H1 (cell line): ENCODE measurements around the gene RNF111. TPM values are rescaled to one million over a fixed set of nuclear protein-coding genes. Genes with fewer than 3 reads are reported as not detected.
"Not testable (repeated sequence)": the region's sequence is repeated elsewhere in the genome, so short reads cannot be mapped to it uniquely, and the experiment has no call there.

ENCODE experiments used
- CTCF ChIA-PET: fragments of 300-600 bp; sonication (Branson Sonifier 250); formaldehyde crosslinking; loops from one replicate; lab custom pipeline; 2021; ENCODE audit not compliant: partially characterized antibody; lab: Charles Lee
- POLR2A ChIA-PET: fragments of 300-600 bp; sonication (Branson Sonifier 250); formaldehyde crosslinking; loops from one replicate; lab custom pipeline; 2021; ENCODE audit warnings: inconsistent platforms; ENCODE audit not compliant: partially characterized antibody; lab: Charles Lee
- DNase-seq, 2 experiments: peaks; one replicate each; pipeline versions ENCODE4 v3.0.0 to v3.0.0-alpha.2; 2010 to 2022; ENCODE audit warnings: low spot score in 2 of 2, low read depth in 1 of 2, mixed read lengths in 1 of 2
- FAIRE-seq: peaks from 2 replicates; lab custom pipeline; 2011; peaks lifted over from hg19 to GRCh38; lab: Jason Lieb, UNC
- H2AFZ ChIP-seq: 2 replicates; pipeline ENCODE4 v1.8.1; 2012; ENCODE audit warnings: low read length, inconsistent platforms
- H2AK5ac ChIP-seq: 2 replicates; pipeline ENCODE4 v1.6.1; 2013; ENCODE audit warnings: low read depth, low read length
- H2BK120ac ChIP-seq: replicated peaks from 2 replicates; pipeline ENCODE3; 2013; ENCODE audit warnings: low read depth, low read length, inconsistent platforms
- H2BK12ac ChIP-seq: 2 replicates; pipeline ENCODE4 v1.6.1; 2013; ENCODE audit warnings: low read depth, low read length
- H2BK15ac ChIP-seq: 2 replicates; pipeline ENCODE4 v1.6.1; 2013; ENCODE audit warnings: low read length
- H2BK20ac ChIP-seq: 2 replicates; pipeline ENCODE4 v1.6.1; 2013; ENCODE audit warnings: low read length
- H2BK5ac ChIP-seq: 2 replicates; pipeline ENCODE4 v1.6.1; 2013; ENCODE audit warnings: low read depth, low read length
- H3K14ac ChIP-seq: 2 replicates; pipeline ENCODE4 v1.6.1; 2013; ENCODE audit warnings: inconsistent platforms; ENCODE audit not compliant: insufficient read length
- H3K18ac ChIP-seq: 2 replicates; pipeline ENCODE4 v1.6.1; 2013; ENCODE audit warnings: low read length; ENCODE audit errors: extremely low read depth
- H3K23ac ChIP-seq: 2 replicates; pipeline ENCODE4 v1.6.1; 2013; ENCODE audit warnings: inconsistent platforms; ENCODE audit not compliant: insufficient read length
- H3K23me2 ChIP-seq: 2 replicates; pipeline ENCODE4 v1.6.1; 2013; ENCODE audit warnings: low read depth, low read length
- H3K27ac ChIP-seq: 2 replicates; pipeline ENCODE4 v1.6.1; 2011; ENCODE audit warnings: low read depth, low read length, inconsistent platforms
- H3K27me3 ChIP-seq, 4 experiments: replicated peaks in 1 of 4; 1 replicate in 1 of 4; 2 replicates in 3 of 4; pipeline versions ENCODE4 v1.6.1 to v1.8.1; 2011 to 2013; ENCODE audit warnings: low read length in 3 of 4, mild to moderate bottlenecking in 3 of 4, inconsistent platforms in 2 of 4, mixed read lengths in 2 of 4, moderate library complexity in 1 of 4; ENCODE audit not compliant: control insufficient read depth in 3 of 4, insufficient read depth in 3 of 4; ENCODE audit errors: extremely low read depth in 1 of 4
- H3K36me3 ChIP-seq, 4 experiments: 2 replicates each; pipeline versions ENCODE4 v1.6.1 to v1.8.1; 2011 to 2013; ENCODE audit warnings: mild to moderate bottlenecking in 4 of 4, low read length in 3 of 4, moderate library complexity in 2 of 4, control low read depth in 1 of 4, inconsistent platforms in 1 of 4; ENCODE audit not compliant: insufficient read depth in 4 of 4, control insufficient read depth in 2 of 4
- H3K4ac ChIP-seq: replicated peaks from 2 replicates; pipeline ENCODE3; 2013; ENCODE audit warnings: low read length, low read depth, mixed read lengths, inconsistent platforms; ENCODE audit not compliant: insufficient read length
- H3K4me1 ChIP-seq, 4 experiments: replicated peaks in 1 of 4; 1 replicate in 1 of 4; 2 replicates in 3 of 4; pipeline versions ENCODE4 v1.6.1 to v1.8.1; 2011 to 2013; ENCODE audit warnings: low read length in 3 of 4, inconsistent platforms in 2 of 4, mixed read lengths in 1 of 4; ENCODE audit not compliant: insufficient read depth in 4 of 4, control insufficient read depth in 3 of 4
- H3K4me2 ChIP-seq, 2 experiments: 2 replicates each; pipeline versions ENCODE4 v1.6.1 to v1.8.1; 2011 to 2013; ENCODE audit warnings: low read depth in 2 of 2, low read length in 2 of 2, control low read depth in 1 of 2, inconsistent platforms in 1 of 2, mild to moderate bottlenecking in 1 of 2; ENCODE audit not compliant: insufficient read depth in 1 of 2
- H3K4me3 ChIP-seq, 4 experiments: fragments of 200-600, 300-600 bp in 1 of 4; sonication (generic), shearing (Covaris generic), sonication (Bioruptor Twin) in 1 of 4; 2 replicates each; pipeline versions ENCODE4 v1.5.1 to v1.8.1; 2011 to 2016; ENCODE audit warnings: low read length in 4 of 4, low read depth in 3 of 4, control low read depth in 2 of 4, inconsistent platforms in 2 of 4, mild to moderate bottlenecking in 2 of 4, mixed read lengths in 1 of 4, moderate library complexity in 1 of 4; ENCODE audit not compliant: insufficient read depth in 2 of 4; ENCODE audit errors: extremely low read depth in 1 of 4
- H3K56ac ChIP-seq: replicated peaks from 2 replicates; pipeline ENCODE3; 2013; ENCODE audit warnings: low read depth, mild to moderate bottlenecking, mixed read lengths, low read length, inconsistent platforms; ENCODE audit not compliant: insufficient read length
- H3K79me1 ChIP-seq: 2 replicates; pipeline ENCODE4 v1.6.1; 2013; ENCODE audit warnings: low read depth, low read length, control low read depth
- H3K79me2 ChIP-seq, 2 experiments: 2 replicates each; pipeline versions ENCODE4 v1.6.1 to v1.8.1; 2012 to 2013; ENCODE audit warnings: low read length in 2 of 2, mild to moderate bottlenecking in 2 of 2, inconsistent platforms in 1 of 2; ENCODE audit not compliant: insufficient read depth in 2 of 2, control insufficient read depth in 1 of 2
- H3K9ac ChIP-seq, 4 experiments: replicated peaks in 1 of 4; 1 replicate in 1 of 4; 2 replicates in 3 of 4; pipeline versions ENCODE4 v1.6.1 to v1.8.1; 2011 to 2013; ENCODE audit warnings: low read depth in 3 of 4, low read length in 3 of 4, control low read depth in 2 of 4, mild to moderate bottlenecking in 2 of 4, moderate library complexity in 2 of 4, inconsistent platforms in 1 of 4; ENCODE audit errors: extremely low read depth in 1 of 4
- H3K9me3 ChIP-seq, 2 experiments: 2 replicates each; pipeline versions ENCODE4 v1.6.1 to v1.8.1; 2012 to 2013; ENCODE audit warnings: mild to moderate bottlenecking in 2 of 2, moderate library complexity in 2 of 2, control low read depth in 1 of 2, inconsistent platforms in 1 of 2, low read depth in 1 of 2, low read length in 1 of 2, mixed read lengths in 1 of 2; ENCODE audit not compliant: insufficient read depth in 2 of 2
- H4K20me1 ChIP-seq, 2 experiments: replicated peaks in 1 of 2; 2 replicates each; pipeline versions ENCODE3 to v1.8.1; 2011 to 2013; ENCODE audit warnings: inconsistent platforms in 2 of 2, low read length in 2 of 2, mild to moderate bottlenecking in 1 of 2; ENCODE audit not compliant: insufficient read depth in 2 of 2, control insufficient read depth in 1 of 2
- H4K5ac ChIP-seq: 2 replicates; pipeline ENCODE4 v1.6.1; 2013; ENCODE audit warnings: low read length, low read depth, mixed read lengths, inconsistent platforms; ENCODE audit not compliant: insufficient read length
- H4K8ac ChIP-seq: 2 replicates; pipeline ENCODE4 v1.8.0; 2013; ENCODE audit warnings: mild to moderate bottlenecking, moderate library complexity, low read length, inconsistent platforms; ENCODE audit not compliant: insufficient read depth; ENCODE audit errors: extremely low read depth
- H4K91ac ChIP-seq: replicated peaks from 2 replicates; pipeline ENCODE3; 2013; ENCODE audit warnings: low read length, mixed read lengths, inconsistent platforms; ENCODE audit not compliant: insufficient read length
- WGBS, 2 experiments: shearing (Covaris generic) in 1 of 2; methylation state at CpG; one replicate each; pipeline versions ENCODE4 v1.1.6 to v1.1.7; 2013 to 2015; ENCODE audit warnings: low lambda C conversion rate in 2 of 2, mixed read lengths in 2 of 2, inconsistent platforms in 1 of 2, low coverage in 1 of 2, missing lambda C conversion rate in 1 of 2; ENCODE audit not compliant: insufficient replicate concordance in 2 of 2, insufficient coverage in 1 of 2, insufficient read length in 1 of 2; ENCODE audit errors: extremely low coverage in 1 of 2, missing lambda C conversion rate in 1 of 2; 5-methylcytosine and 5-hydroxymethylcytosine counted together
- polyA plus RNA-seq, 7 experiments: library from polyadenylated mRNA; depleted of rRNA in 3 of 7; stranded (reverse) in 5 of 7; unstranded in 2 of 7; fragments of >200 nt in 5 of 7; fragments of 200-250 nt in 2 of 7; gene quantifications; 1 replicate in 5 of 7; 2 replicates in 1 of 7; 4 replicates in 1 of 7; pipeline versions ENCODE4 v1.2.1 to v1.2.3, GENCODE V29; 2011 to 2013; ENCODE audit warnings: missing spikeins in 2 of 7, mixed read lengths in 2 of 7
- total RNA-seq: library from RNA; stranded (reverse); fragmentation: NEBNext Ultra II Directional; extraction: Animal tissue kit (Norgen Biotek cat#: 25700); gene quantifications from 2 replicates; pipeline ENCODE4 v1.2.1, GENCODE V29; 2021

Gene RNF111
- total and polyA plus RNA-seq, 2 of the 8 experiments (the other 6 are each of a cell fraction or from before 2014, with no cell fraction given) = 18.5 to 26.6 TPM

GRCh38 chr15:59000251-59000650 is 12.8 kb downstream of the RNF111 start:
- not testable (repeated sequence) for H3K4ac ChIP-seq, H3K4me3 ChIP-seq, H3K14ac ChIP-seq, H2AK5ac ChIP-seq, H3K56ac ChIP-seq, H3K4me2 ChIP-seq, H3K9me3 ChIP-seq, H3K9ac ChIP-seq, H2BK120ac ChIP-seq, H3K27ac ChIP-seq, H3K4me1 ChIP-seq, H3K36me3 ChIP-seq, DNase-seq, H2BK12ac ChIP-seq, H3K79me1 ChIP-seq, H2BK5ac ChIP-seq, FAIRE-seq, H2BK20ac ChIP-seq, H4K5ac ChIP-seq, H2AFZ ChIP-seq, H3K23ac ChIP-seq, H3K23me2 ChIP-seq, H4K8ac ChIP-seq, H3K27me3 ChIP-seq, H2BK15ac ChIP-seq, H4K20me1 ChIP-seq, H4K91ac ChIP-seq, H3K18ac ChIP-seq
- H3K79me2 ChIP-seq = peaks cover 0 to 86% of the 10 kb centered on the region in 2 experiments; a peak in 2 of 4 replicates
- WGBS, 2 experiments = 91% methylated on average over 10 of the region's 10 CpGs; no CpG with 5 or more reads in 1 of the 2 experiments
- ChIA-PET POLR2A (interaction anchor here (1.6 kb wide), 1 partner anchor 11 kb away, joined by 6 read pairs; no protein-coding TSS in a partner anchor), CTCF (interaction anchor here (0.9 to 1.0 kb wide), 2 partner anchors 54 to 122 kb away, joined by 3 to 5 read pairs; no protein-coding TSS in a partner anchor)
